COR-L47 (cell line): ENCODE data around the gene CD58.
A peak's percentile ranks its signal among the peaks of the same experiment; 100 is the strongest.
"Not testable (repeated sequence)": the region's sequence is repeated elsewhere in the genome, so short reads cannot be mapped to it uniquely, and the experiment has no call there.

ENCODE experiments used
- DNase-seq: peaks from one replicate; lab custom pipeline; 2025; lab: John Stamatoyannopoulos, UW

The CD58 gene

GRCh38 chr1:116593401-116593800, 22.6 kb upstream of the CD58 start:
- not testable (repeated sequence) for DNase-seq

GRCh38 chr1:116591951-116592605, 21.3 kb upstream of the CD58 start:
- DNase-seq, result not testable (repeated sequence)

GRCh38 chr1:116591006-116591950, 20.5 kb upstream of the CD58 start:
- not testable (repeated sequence) for DNase-seq

GRCh38 chr1:116590359-116591005, 19.7 kb upstream of the CD58 start:
- DNase-seq, result not testable (repeated sequence)

GRCh38 chr1:116589101-116589735, 18.4 kb upstream of the CD58 start:
- not testable (repeated sequence) for DNase-seq

- DNase-seq, result no peak
Measured at GRCh38 chr1:116587501-116588227, 16.8 kb upstream of the CD58 start.

- no peak for DNase-seq
Measured at GRCh38 chr1:116586741-116587143, 15.9 kb upstream of the CD58 start.

- no peak for DNase-seq
Measured at GRCh38 chr1:116585886-116586285, 15.1 kb upstream of the CD58 start.

- no peak for DNase-seq
Measured at GRCh38 chr1:116581323-116581885, 10.6 kb upstream of the CD58 start.

GRCh38 chr1:116580446-116581322, 9.9 kb upstream of the CD58 start:
- DNase-seq, result no peak

GRCh38 chr1:116579259-116579875, 8.5 kb upstream of the CD58 start:
- no peak for DNase-seq

- no peak for DNase-seq
Measured at GRCh38 chr1:116578581-116578980, 7.8 kb upstream of the CD58 start.

- DNase-seq, result no peak
Measured at GRCh38 chr1:116577759-116578314, 7.0 kb upstream of the CD58 start.

- DNase-seq, result peak; percentile 34
Measured at GRCh38 chr1:116574581-116575291, 3.9 kb upstream of the CD58 start.

- DNase-seq, result no peak
Measured at GRCh38 chr1:116573431-116574095, 2.7 kb upstream of the CD58 start.

GRCh38 chr1:116572771-116573430, 2.1 kb upstream of the CD58 start:
- no peak for DNase-seq

- DNase-seq, result no peak
Measured at GRCh38 chr1:116572099-116572498, 1.3 kb upstream of the CD58 start.
